ENCODE measurements around the gene KCNIP4.

KCNIP4 gene

DNA sequence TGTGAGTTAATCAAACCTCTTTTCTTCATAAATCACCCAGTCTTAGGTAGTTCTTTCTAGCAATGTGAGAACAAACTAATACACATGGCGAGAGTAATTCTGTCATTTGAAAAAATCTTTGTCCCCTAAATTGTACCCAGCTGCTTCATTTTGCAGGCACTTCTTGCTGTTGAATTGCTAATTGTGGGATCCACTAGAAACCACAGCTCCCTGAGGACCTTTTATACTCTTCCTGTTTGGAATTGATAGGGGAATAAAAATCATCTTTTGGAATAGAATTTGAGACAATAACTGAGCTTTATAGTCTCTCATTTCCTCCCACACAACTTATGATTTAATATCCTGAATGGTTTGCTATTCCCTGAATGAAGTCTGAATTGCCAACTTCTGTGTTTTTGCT, 1078.1 kb downstream of the KCNIP4 start:
- no peak overlapping the region for H3K4me3 ChIP-seq (ENCODE audit: low read length, poor library complexity, severe bottlenecking)
- no peak overlapping the region for H3K4me2 ChIP-seq (ENCODE audit: low read depth, low read length, poor library complexity, severe bottlenecking)
- no peak overlapping the region for H2AFZ ChIP-seq (ENCODE audit: low read length)
- H3K9me2 ChIP-seq (replicated peaks; ENCODE audit: low read depth, low read length) = no peaks in the 10 kb centered on the region
- H3F3A ChIP-seq (ENCODE audit: low read depth) = no peaks in the 10 kb centered on the region
- H4K20me1 ChIP-seq (ENCODE audit: insufficient read depth, low read length, poor library complexity, severe bottlenecking) = no peaks in the 10 kb centered on the region
- H3K9me3 ChIP-seq (ENCODE audit: insufficient read depth, low read depth, low read length) = no peaks in the 10 kb centered on the region
- TF ChIP-seq, protein P1, sequence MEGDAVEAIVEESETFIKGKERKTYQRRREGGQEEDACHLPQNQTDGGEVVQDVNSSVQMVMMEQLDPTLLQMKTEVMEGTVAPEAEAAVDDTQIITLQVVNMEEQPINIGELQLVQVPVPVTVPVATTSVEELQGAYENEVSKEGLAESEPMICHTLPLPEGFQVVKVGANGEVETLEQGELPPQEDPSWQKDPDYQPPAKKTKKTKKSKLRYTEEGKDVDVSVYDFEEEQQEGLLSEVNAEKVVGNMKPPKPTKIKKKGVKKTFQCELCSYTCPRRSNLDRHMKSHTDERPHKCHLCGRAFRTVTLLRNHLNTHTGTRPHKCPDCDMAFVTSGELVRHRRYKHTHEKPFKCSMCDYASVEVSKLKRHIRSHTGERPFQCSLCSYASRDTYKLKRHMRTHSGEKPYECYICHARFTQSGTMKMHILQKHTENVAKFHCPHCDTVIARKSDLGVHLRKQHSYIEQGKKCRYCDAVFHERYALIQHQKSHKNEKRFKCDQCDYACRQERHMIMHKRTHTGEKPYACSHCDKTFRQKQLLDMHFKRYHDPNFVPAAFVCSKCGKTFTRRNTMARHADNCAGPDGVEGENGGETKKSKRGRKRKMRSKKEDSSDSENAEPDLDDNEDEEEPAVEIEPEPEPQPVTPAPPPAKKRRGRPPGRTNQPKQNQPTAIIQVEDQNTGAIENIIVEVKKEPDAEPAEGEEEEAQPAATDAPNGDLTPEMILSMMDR (conservative IDR thresholded peaks at IDR 0.05; ENCODE audit: low read length) = no peak
- no peak for TF ChIP-seq EZH2phosphoT487 (IDR thresholded peaks at IDR 0.05; ENCODE audit: borderline replicate concordance)
- H3K36me3 ChIP-seq (ENCODE audit: insufficient read depth, low read length) = no peaks in the 10 kb centered on the region
- no peaks in the 10 kb centered on the region for H3K4me1 ChIP-seq (ENCODE audit: insufficient read depth, low read length, poor library complexity, severe bottlenecking)
- H3K79me2 ChIP-seq (ENCODE audit: insufficient read depth, low read length) = no peaks in the 10 kb centered on the region
- no peak overlapping the region for H3K9ac ChIP-seq (ENCODE audit: low read depth, low read length, poor library complexity, severe bottlenecking)
- H3K27me3 ChIP-seq (ENCODE audit: insufficient read depth, low read length, poor library complexity, severe bottlenecking) = no peaks in the 10 kb centered on the region

DNA sequence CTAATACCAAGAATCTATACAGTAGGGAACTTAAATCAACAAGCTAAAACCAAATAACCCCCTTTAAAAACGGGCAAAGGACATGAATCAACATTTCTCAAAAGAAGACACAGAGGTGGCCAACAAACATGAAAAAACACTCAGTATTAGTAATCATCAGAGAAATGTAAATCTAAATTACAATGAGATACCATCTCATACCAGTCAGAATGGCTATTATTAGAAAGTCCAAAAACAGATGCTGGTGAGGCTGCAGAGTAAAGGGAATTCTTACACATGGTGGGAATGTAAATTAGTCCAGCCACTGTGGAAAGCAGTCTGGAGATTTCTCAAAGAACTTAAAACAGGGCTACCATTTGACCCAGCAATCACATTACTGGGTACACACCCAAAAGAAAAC, 1080.5 kb downstream of the KCNIP4 start:
- H4K20me1 ChIP-seq (ENCODE audit: insufficient read depth, low read length, poor library complexity, severe bottlenecking) = no peaks in the 10 kb centered on the region
- H3K79me2 ChIP-seq (ENCODE audit: insufficient read depth, low read length) = no peaks in the 10 kb centered on the region
- no peaks in the 10 kb centered on the region for H3F3A ChIP-seq (ENCODE audit: low read depth)
- H3K4me3 ChIP-seq (ENCODE audit: low read length, poor library complexity, severe bottlenecking) = no peak overlapping the region
- H3K9ac ChIP-seq (ENCODE audit: low read depth, low read length, poor library complexity, severe bottlenecking) = no peak overlapping the region
- no peaks in the 10 kb centered on the region for H3K9me2 ChIP-seq (replicated peaks; ENCODE audit: low read depth, low read length)
- no peaks in the 10 kb centered on the region for H3K9me3 ChIP-seq (ENCODE audit: insufficient read depth, low read depth, low read length)
- no peaks in the 10 kb centered on the region for H3K4me1 ChIP-seq (ENCODE audit: insufficient read depth, low read length, poor library complexity, severe bottlenecking)
- TF ChIP-seq, protein P1 (conservative IDR thresholded peaks at IDR 0.05; ENCODE audit: low read length) = no peak
- TF ChIP-seq EZH2phosphoT487 (IDR thresholded peaks at IDR 0.05; ENCODE audit: borderline replicate concordance) = no peak
- no peak overlapping the region for H3K4me2 ChIP-seq (ENCODE audit: low read depth, low read length, poor library complexity, severe bottlenecking)
- H3K36me3 ChIP-seq (ENCODE audit: insufficient read depth, low read length) = no peaks in the 10 kb centered on the region
- H2AFZ ChIP-seq (ENCODE audit: low read length) = no peak overlapping the region
- no peaks in the 10 kb centered on the region for H3K27me3 ChIP-seq (ENCODE audit: insufficient read depth, low read length, poor library complexity, severe bottlenecking)

DNA sequence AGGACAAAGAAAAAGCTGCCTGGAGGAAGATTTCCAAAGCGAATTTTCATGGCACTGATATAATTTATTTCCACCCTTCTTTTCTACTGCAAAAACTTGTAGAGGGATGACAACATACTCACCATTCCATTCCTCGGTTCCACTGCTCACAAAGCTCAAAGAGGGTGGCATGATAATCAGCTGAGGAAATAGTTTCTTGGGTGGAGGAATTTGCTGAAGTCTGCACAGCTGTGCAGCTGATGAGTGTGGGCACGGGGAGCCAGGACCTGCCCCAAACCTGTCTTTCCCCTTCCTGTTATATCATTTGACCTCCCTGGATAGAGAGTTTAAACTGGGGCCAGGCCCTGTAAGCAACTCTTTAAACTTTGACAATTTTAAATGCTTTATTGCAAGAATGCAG, 1087.7 kb downstream of the KCNIP4 start:
- Histone ChIP-seq H3K4me1 (ENCODE audit: insufficient read depth, low read length, poor library complexity, severe bottlenecking) (no peaks in the 10 kb centered on the region), H3K79me2 (ENCODE audit: insufficient read depth, low read length) (no peaks in the 10 kb centered on the region), H3K9me3 (ENCODE audit: insufficient read depth, low read depth, low read length) (no peaks in the 10 kb centered on the region), H3K27me3 (ENCODE audit: insufficient read depth, low read length, poor library complexity, severe bottlenecking) (no peaks in the 10 kb centered on the region), H3K4me2 (ENCODE audit: low read depth, low read length, poor library complexity, severe bottlenecking) (no peak overlapping the region), H4K20me1 (ENCODE audit: insufficient read depth, low read length, poor library complexity, severe bottlenecking) (no peaks in the 10 kb centered on the region), H3F3A (ENCODE audit: low read depth) (no peaks in the 10 kb centered on the region), H3K9me2 (replicated peaks; ENCODE audit: low read depth, low read length) (no peaks in the 10 kb centered on the region), H2AFZ (ENCODE audit: low read length) (no peak overlapping the region), H3K36me3 (ENCODE audit: insufficient read depth, low read length) (no peaks in the 10 kb centered on the region), H3K4me3 (ENCODE audit: low read length, poor library complexity, severe bottlenecking) (no peak overlapping the region), H3K9ac (ENCODE audit: low read depth, low read length, poor library complexity, severe bottlenecking) (no peak overlapping the region)
- TF ChIP-seq, protein P1 (conservative IDR thresholded peaks at IDR 0.05; ENCODE audit: low read length) = no peak
- no peak for TF ChIP-seq EZH2phosphoT487 (IDR thresholded peaks at IDR 0.05; ENCODE audit: borderline replicate concordance)
